Testis (tissue), 3 donors: ENCODE results near the gene CCSER1. TPM values are rescaled to one million over a fixed set of nuclear protein-coding genes. Genes with fewer than 3 reads are reported as not detected.
"Not testable (repeated sequence)": the region's sequence is repeated elsewhere in the genome, so short reads cannot be mapped to it uniquely, and the experiment has no call there.

Experiments
- DNase-seq: peaks from one replicate; pipeline ENCODE4 v3.0.0-alpha.2; 2019
- H3K27ac ChIP-seq, 2 donors: fragments of 200-600 bp; sonication (generic); one replicate each; pipeline ENCODE4 v1.5.1; 2019
- H3K27me3 ChIP-seq: fragments of 200-600 bp; sonication (generic); one replicate; pipeline ENCODE4 v1.5.1; 2019
- H3K36me3 ChIP-seq: fragments of 200-600 bp; sonication (generic); one replicate; pipeline ENCODE4 v1.5.1; 2017; ENCODE audit warnings: low read depth; ENCODE audit errors: missing control alignments
- H3K4me1 ChIP-seq: fragments of 200-600 bp; sonication (generic); one replicate; pipeline ENCODE4 v1.5.1; 2019
- H3K4me3 ChIP-seq, 2 donors: fragments of 200-600 bp; sonication (generic); one replicate each; pipeline ENCODE4 v1.5.1; 2017 to 2019
- H3K9me3 ChIP-seq: fragments of 200-600 bp; sonication (generic); one replicate; pipeline ENCODE4 v1.5.1; 2017
- POLR2A ChIP-seq: fragments of 450-650 bp; IDR thresholded peaks from one replicate; pipeline ENCODE4 v1.6.1; 2017; ENCODE audit warnings: antibody characterized with exemption, mild to moderate bottlenecking, moderate library complexity
- WGBS, 2 donors: methylation state at CpG; one replicate each; pipeline ENCODE4 v1.1.5; 2018; 5-methylcytosine and 5-hydroxymethylcytosine counted together
- intact Hi-C: fragments of 100-400 bp; cut with DNase I; formaldehyde crosslinking; loops from one replicate; pipeline ENCODE4 v1.15.1; 2023; ENCODE audit warnings: low total_unique reads
- polyA plus RNA-seq: library from polyadenylated mRNA; stranded (reverse); fragments of 350-450 nt; fragmentation: Illumina TruSeq; extraction: RNeasy Lipid Tissue Mini Kit (QIAGEN cat#74804); gene quantifications from one replicate; pipeline ENCODE4 v1.2.3, GENCODE V29; 2014; ENCODE audit warnings: low read depth, low replicate concordance; ENCODE audit not compliant: insufficient read depth
- total RNA-seq, 2 donors: library from RNA; depleted of rRNA; stranded (reverse); fragments of >200 nt; gene quantifications; one replicate each; pipeline ENCODE4 v1.2.3, GENCODE V29; 2016
- TF ChIP-seq, protein P1 (sequence below), 3 experiments: fragments of 450-650 bp in 2 of 3; fragments of 200-600 bp in 1 of 3; sonication (generic) in 1 of 3; IDR thresholded peaks; one replicate each; pipeline ENCODE4 v1.5.1; 2016 to 2019; ENCODE audit warnings: antibody characterized with exemption in 3 of 3, mild to moderate bottlenecking in 2 of 3, moderate library complexity in 1 of 3

Gene CCSER1
- total and polyA plus RNA-seq, 3 donors from 2014 or later: 20.2 to 105 (median 82.8) TPM

DNA sequence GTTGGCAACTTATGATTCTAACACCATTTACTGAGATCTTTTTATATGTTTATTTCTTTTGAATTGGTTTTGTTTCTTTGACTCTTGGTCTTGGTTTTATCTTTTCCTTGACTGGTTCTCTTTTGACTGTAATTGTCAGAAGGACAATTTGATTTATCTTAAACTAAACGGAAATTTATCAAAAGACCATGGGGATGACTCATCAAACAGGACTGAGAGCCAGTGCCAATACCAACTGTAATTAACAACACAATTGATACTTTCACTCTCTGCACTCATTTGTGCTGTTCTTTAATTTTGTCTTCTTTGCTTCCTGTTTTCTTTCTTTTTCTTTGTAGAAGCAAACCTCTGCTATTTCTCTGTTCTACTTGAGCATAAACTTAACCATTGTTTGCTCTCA is 776.8 kb downstream of the CCSER1 start:
- H3K9me3 ChIP-seq: no peaks in the 10 kb centered on the region
- no peaks in the 10 kb centered on the region for H3K4me1 ChIP-seq
- H3K27me3 ChIP-seq: no peaks in the 10 kb centered on the region
- intact Hi-C loops: no loop called here
- TF ChIP-seq, protein P1, sequence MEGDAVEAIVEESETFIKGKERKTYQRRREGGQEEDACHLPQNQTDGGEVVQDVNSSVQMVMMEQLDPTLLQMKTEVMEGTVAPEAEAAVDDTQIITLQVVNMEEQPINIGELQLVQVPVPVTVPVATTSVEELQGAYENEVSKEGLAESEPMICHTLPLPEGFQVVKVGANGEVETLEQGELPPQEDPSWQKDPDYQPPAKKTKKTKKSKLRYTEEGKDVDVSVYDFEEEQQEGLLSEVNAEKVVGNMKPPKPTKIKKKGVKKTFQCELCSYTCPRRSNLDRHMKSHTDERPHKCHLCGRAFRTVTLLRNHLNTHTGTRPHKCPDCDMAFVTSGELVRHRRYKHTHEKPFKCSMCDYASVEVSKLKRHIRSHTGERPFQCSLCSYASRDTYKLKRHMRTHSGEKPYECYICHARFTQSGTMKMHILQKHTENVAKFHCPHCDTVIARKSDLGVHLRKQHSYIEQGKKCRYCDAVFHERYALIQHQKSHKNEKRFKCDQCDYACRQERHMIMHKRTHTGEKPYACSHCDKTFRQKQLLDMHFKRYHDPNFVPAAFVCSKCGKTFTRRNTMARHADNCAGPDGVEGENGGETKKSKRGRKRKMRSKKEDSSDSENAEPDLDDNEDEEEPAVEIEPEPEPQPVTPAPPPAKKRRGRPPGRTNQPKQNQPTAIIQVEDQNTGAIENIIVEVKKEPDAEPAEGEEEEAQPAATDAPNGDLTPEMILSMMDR (IDR thresholded peaks at IDR 0.05): no peak
- TF ChIP-seq POLR2A: no peak
- no peak for DNase-seq
- WGBS, 2 donors: 36 to 41% methylated on average over 1 of the region's 1 CpG
- no peaks in the 10 kb centered on the region for H3K36me3 ChIP-seq
- H3K4me3 ChIP-seq: no peak overlapping the region
- H3K27ac ChIP-seq: no peak overlapping the region

DNA sequence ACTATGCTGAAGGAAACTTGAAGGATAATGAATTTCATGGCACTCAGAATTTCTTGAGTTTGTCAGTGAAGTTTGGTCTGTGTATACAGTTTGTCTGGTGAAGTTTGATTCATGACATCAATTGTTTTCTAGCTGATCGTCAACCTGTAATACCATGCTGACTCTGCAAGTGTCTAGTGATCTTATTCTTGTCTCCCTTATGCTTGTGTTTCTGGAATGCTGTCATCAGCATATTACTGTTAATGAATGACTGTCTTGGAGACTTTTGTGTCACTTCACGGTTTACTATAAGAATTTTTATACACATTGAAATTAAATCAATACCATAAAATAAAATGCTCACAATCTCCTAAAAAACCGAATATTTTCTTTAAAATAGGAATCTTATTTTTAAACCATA is 779.0 kb downstream of the CCSER1 start:
- TF ChIP-seq, protein P1 (IDR thresholded peaks at IDR 0.05): no peak
- no peak for TF ChIP-seq POLR2A
- H3K36me3 ChIP-seq: no peaks in the 10 kb centered on the region
- 83 to 86% methylated on average over 3 of the region's 3 CpGs for WGBS, 2 donors
- H3K9me3 ChIP-seq: no peaks in the 10 kb centered on the region
- H3K27me3 ChIP-seq: no peaks in the 10 kb centered on the region
- no peaks in the 10 kb centered on the region for H3K4me1 ChIP-seq
- H3K27ac ChIP-seq: no peak overlapping the region
- intact Hi-C loops: no loop called here
- DNase-seq: no peak
- H3K4me3 ChIP-seq: no peak overlapping the region

DNA sequence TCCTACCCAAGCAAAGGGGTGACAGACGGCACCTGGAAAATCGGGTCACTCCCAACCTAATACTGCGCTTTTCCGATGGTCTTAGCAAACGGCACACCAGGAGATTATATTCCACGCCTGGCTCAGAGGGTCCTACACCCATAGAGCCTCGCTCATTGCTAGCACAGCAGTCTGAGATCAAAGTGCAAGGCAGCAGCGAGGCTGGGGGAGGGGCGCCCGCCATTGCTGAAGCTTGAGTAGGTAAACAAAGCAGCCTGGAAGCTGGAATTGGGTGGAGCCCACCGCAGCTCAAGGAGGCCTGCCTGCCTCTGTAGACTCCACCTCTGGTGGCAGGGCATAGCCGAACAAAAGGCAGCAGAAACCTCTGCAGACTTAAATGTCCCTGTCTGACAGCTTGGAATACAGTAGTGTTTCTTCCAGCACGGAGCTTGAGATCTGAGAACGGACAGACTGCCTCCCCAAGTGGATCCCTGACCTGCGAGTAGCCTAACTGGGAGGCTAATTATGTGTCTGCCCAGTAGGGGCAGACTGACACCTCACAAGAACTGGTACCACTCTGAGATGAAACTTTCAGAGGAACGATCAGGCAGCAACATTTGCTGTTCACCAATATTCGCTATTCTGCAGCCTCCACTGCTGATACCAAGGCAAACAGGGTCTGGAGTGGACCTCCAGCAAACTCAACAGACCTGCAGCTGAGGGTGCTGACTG is 784.7 kb downstream of the CCSER1 start:
- H3K4me1 ChIP-seq, H3K4me3 ChIP-seq, H3K27ac ChIP-seq, H3K27me3 ChIP-seq, DNase-seq, H3K36me3 ChIP-seq, H3K9me3 ChIP-seq, intact Hi-C loops: not testable (repeated sequence)
- 91 to 99% methylated on average over 13 to 17 of the region's 17 CpGs for WGBS, 2 donors

DNA sequence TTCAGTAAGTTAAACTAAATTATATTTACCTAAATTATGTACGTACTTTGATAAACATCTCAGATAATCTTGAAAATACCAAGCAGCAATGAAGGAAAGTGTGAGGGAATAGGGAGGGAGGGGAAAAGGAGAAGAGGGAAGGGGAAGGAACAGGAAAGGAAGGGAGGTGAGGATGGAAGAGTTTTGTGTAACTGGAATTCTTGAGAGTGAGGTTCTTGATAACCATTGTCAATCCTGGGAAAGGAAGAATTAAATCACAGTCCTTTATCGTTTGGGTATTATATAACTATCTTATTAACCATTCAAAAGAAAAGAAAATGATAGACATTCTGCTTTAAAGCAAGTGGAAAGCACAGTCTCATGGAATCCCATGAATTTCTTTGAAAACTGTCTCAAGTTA is 795.0 kb downstream of the CCSER1 start:
- H3K27ac ChIP-seq: no peak overlapping the region
- TF ChIP-seq POLR2A: no peak
- TF ChIP-seq, protein P1 (IDR thresholded peaks at IDR 0.05): no peak
- DNase-seq: no peak
- no peaks in the 10 kb centered on the region for H3K36me3 ChIP-seq
- H3K9me3 ChIP-seq: no peaks in the 10 kb centered on the region
- no peaks in the 10 kb centered on the region for H3K4me1 ChIP-seq
- no peak overlapping the region for H3K4me3 ChIP-seq
- 84% methylated on average over 2 of the region's 2 CpGs for WGBS, 2 donors
- intact Hi-C loops: no loop called here
- H3K27me3 ChIP-seq: no peaks in the 10 kb centered on the region

DNA sequence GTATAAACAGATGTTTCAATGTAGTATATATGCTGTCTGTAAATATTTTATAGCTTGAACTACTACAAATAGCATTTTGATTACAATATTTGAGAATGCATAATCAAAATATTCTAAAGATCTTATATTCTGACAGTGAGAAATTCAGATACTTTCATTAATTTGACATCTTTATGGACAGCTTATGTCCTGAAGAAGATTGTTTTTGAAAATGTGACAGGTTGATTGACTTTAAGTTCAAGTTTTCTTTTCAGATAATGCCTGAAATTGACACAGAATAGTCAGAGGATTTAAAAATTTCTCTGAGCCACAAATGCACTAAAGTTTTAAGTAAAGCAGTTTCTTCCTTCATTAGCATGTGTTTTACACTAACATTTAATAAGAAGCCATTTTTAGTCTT is 799.8 kb downstream of the CCSER1 start:
- no peaks in the 10 kb centered on the region for H3K36me3 ChIP-seq
- no peaks in the 10 kb centered on the region for H3K9me3 ChIP-seq
- no peak for DNase-seq
- intact Hi-C loops: no loop called here
- no peaks in the 10 kb centered on the region for H3K27me3 ChIP-seq
- H3K4me1 ChIP-seq: no peaks in the 10 kb centered on the region
- TF ChIP-seq, protein P1 (IDR thresholded peaks at IDR 0.05): no peak
- no peak for TF ChIP-seq POLR2A
- no peak overlapping the region for H3K27ac ChIP-seq
- H3K4me3 ChIP-seq: no peak overlapping the region
